Naive thymus-derived CD8-positive, alpha-beta T cell (primary cell): ENCODE measurements around the gene DSTYK. TPM values are rescaled to one million over a fixed set of nuclear protein-coding genes. Genes with fewer than 3 reads are reported as not detected.
"Not testable (repeated sequence)": the region's sequence is repeated elsewhere in the genome, so short reads cannot be mapped to it uniquely, and the experiment has no call there.

Experiments used
- ATAC-seq, 2 donors: fragments of 150-1000 bp; cut with Tn5 transposase in 1 of 2; sonication (Bioruptor Pico), chemical (Tn5 transposase) in 1 of 2; 1 replicate in 1 of 2; 2 replicates in 1 of 2; pipeline ENCODE4 v1.10.0; 2021; ENCODE audit warnings: mild to moderate bottlenecking in 2 of 2, moderate library complexity in 2 of 2
- POLR2A ChIA-PET: fragments of 350-600 bp; sonication (Branson Sonifier 250); formaldehyde crosslinking; loops from one replicate; lab custom pipeline; 2021; ENCODE audit warnings: antibody characterized with exemption; lab: Charles Lee
- DNase-seq, 10 donors: peaks; one replicate each; pipeline versions ENCODE4 v3.0.0 to v3.0.0-alpha.2; 2020 to 2022
- H3K27ac Mint-ChIP-seq, 10 donors: one replicate each; pipeline ENCODE4 v1.8.0; 2020 to 2022; ENCODE audit warnings: mild to moderate bottlenecking in 10 of 10, mixed read lengths in 10 of 10, moderate library complexity in 4 of 10, inconsistent platforms in 1 of 10
- H3K27me3 Mint-ChIP-seq, 5 donors: one replicate each; pipeline ENCODE4 v1.8.0; 2021 to 2022; ENCODE audit warnings: mixed read lengths in 5 of 5
- H3K36me3 Mint-ChIP-seq, 3 donors: one replicate each; pipeline ENCODE4 v1.8.0; 2020 to 2022; ENCODE audit warnings: mixed read lengths in 3 of 3, mild to moderate bottlenecking in 2 of 3, inconsistent platforms in 1 of 3
- H3K4me1 Mint-ChIP-seq, 4 donors: one replicate each; pipeline ENCODE4 v1.8.0; 2021 to 2022; ENCODE audit warnings: mixed read lengths in 4 of 4
- H3K4me3 Mint-ChIP-seq, 10 donors: one replicate each; pipeline ENCODE4 v1.8.0; 2020 to 2022; ENCODE audit warnings: mild to moderate bottlenecking in 10 of 10, mixed read lengths in 10 of 10, moderate library complexity in 6 of 10, inconsistent platforms in 1 of 10
- H3K9me3 Mint-ChIP-seq, 9 donors: one replicate each; pipeline ENCODE4 v1.8.0; 2020 to 2022; ENCODE audit warnings: mixed read lengths in 9 of 9, mild to moderate bottlenecking in 3 of 9, inconsistent platforms in 1 of 9, moderate library complexity in 1 of 9
- polyA plus RNA-seq, 3 donors: library from polyadenylated mRNA; unstranded; fragments of 300-500 nt; fragmentation: Illumina TruSeq; gene quantifications; one replicate each; pipeline ENCODE4 v1.2.3, GENCODE V29; 2021
- total RNA-seq, 8 experiments: library from RNA in 2 of 8; stranded (reverse) in 2 of 8; gene quantifications; one replicate each; pipeline ENCODE4 v1.2.3 and lab custom pipeline; 2021 to 2026

DSTYK gene
- total and polyA plus RNA-seq, 5 experiments from 2014 or later, result 5.2 to 17.5 (median 8.6) TPM

DNA sequence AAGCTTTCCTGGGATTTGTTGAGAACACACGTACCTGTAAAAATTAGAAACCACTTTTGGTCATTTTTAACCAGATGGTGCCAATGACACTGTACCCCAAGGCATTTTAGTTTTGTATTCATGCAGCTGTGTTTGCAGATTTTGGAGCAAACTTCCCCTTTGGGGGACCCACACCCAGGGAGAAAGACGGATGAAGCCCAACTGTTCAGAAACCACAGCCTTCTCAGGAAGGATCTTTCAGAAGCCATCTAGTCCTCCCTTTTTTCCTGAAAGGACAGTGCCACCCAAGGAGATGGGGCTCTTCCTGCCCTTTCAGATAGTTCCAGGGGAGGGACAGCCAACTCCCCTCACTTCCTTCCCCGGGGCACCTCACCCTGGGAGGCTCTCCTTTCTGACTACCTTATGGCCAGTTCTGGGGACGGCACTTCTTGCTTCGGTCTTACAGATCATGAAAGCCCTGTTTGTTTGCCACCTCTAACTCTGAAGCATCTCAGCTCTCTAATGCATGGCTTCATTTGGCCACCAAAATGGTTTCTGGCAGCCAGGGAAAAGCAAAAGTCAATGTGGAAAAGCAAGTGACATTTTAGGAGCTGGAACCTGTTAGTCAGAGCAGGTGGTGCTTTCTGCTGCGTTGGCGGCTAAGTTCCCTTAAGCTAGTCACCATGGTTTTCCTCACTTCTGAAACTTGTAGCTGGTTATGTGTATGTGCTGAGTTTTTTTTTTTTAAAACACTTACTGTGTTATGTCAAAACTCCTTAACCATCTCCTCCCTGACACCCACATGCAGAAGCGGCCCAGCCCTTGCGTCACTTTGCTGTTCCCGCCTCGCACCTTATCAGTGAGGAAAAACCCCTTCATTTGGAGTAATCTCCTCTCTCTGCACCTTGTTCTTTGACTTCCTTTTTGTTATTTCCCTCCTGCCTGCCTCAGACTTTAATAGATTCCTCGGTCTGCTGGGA lies 26.3 kb upstream of the DSTYK start:
- peak overlapping the region in 3 of 10 donors; percentile 1 to 43 (median 19) for H3K27ac Mint-ChIP-seq
- no peak for DNase-seq
- no peaks in the 10 kb centered on the region for H3K9me3 Mint-ChIP-seq
- peaks cover 2 to 15% (median 7%) of the 10 kb centered on the region in 4 donors for H3K4me1 Mint-ChIP-seq
- H3K27me3 Mint-ChIP-seq, result peaks cover 0 to 4% (median 0%) of the 10 kb centered on the region in 5 donors
- ATAC-seq, result no peak
- POLR2A ChIA-PET, result interaction anchor here (0.7 to 1.6 kb wide), 2 partner anchors 8 to 10 kb away, joined by 4 read pairs; partner anchors contain the start of gene TMCC2
- H3K4me3 Mint-ChIP-seq, result peak overlapping the region in 3 of 10 donors; percentile 12 to 44 (median 28)
- H3K36me3 Mint-ChIP-seq, result peaks cover 0 to 9% (median 8%) of the 10 kb centered on the region in 3 donors

GRCh38 chr1:205236951-205237475 lies 25.5 kb upstream of the DSTYK start:
- no peak for DNase-seq
- POLR2A ChIA-PET, result interaction anchor here (1.6 kb wide), 1 partner anchor 9 kb away, joined by 4 read pairs; the partner anchor contains the start of gene TMCC2
- Mint-ChIP-seq H3K4me3 (no peak overlapping the region), H3K27me3 (peaks cover 0 to 4% (median 0%) of the 10 kb centered on the region in 5 donors), H3K27ac (peak overlapping the region in 2 of 10 donors; percentile 19 to 72), H3K36me3 (peaks cover 0 to 5% (median 3%) of the 10 kb centered on the region in 3 donors), H3K9me3 (no peaks in the 10 kb centered on the region), H3K4me1 (peaks cover 2 to 15% (median 7%) of the 10 kb centered on the region in 4 donors)
- ATAC-seq, result no peak

- Mint-ChIP-seq H3K36me3 (peaks cover 0 to 5% (median 0%) of the 10 kb centered on the region in 3 donors), H3K4me1 (peaks cover 2 to 15% (median 7%) of the 10 kb centered on the region in 4 donors), H3K27me3 (peaks cover 0 to 4% (median 0%) of the 10 kb centered on the region in 5 donors), H3K4me3 (no peak overlapping the region), H3K27ac (no peak overlapping the region), H3K9me3 (no peaks in the 10 kb centered on the region)
- no peak for DNase-seq
- POLR2A ChIA-PET, result no interaction called here
- ATAC-seq, result no peak
Measured at GRCh38 chr1:205236526-205236925, 25.0 kb upstream of the DSTYK start.

DNA sequence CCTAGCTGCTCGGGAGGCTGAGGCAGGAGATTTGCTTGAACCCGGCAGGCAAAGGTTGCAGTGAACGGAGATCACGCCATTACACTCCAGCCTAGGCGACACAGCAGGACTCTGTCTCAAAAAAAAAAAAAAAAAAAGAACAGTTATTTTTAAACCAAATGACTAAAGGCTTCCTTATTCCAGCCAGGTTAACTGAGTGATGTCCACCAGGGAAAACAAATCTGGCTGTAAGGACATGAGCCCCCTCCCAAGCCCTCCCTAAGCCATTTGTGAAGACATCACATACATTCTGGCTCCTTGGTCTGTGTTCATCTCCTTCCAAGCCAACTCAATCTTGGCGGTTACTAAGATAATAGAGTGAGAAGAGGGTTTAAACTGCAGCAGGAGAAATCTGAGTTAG lies 24.4 kb upstream of the DSTYK start:
- Mint-ChIP-seq H3K27me3 (peaks cover 0 to 4% (median 0%) of the 10 kb centered on the region in 5 donors), H3K36me3 (no peaks in the 10 kb centered on the region), H3K4me3 (no peak overlapping the region), H3K27ac (no peak overlapping the region), H3K4me1 (peaks cover 2 to 15% (median 7%) of the 10 kb centered on the region in 4 donors), H3K9me3 (no peaks in the 10 kb centered on the region)
- DNase-seq (no peak), ATAC-seq (no peak)
- POLR2A ChIA-PET, result no interaction called here

- not testable (repeated sequence) for H3K9me3 Mint-ChIP-seq, H3K27ac Mint-ChIP-seq, DNase-seq, ATAC-seq, H3K27me3 Mint-ChIP-seq, H3K36me3 Mint-ChIP-seq, H3K4me3 Mint-ChIP-seq
- peaks cover 6 to 25% (median 20%) of the 10 kb centered on the region in 4 donors for H3K4me1 Mint-ChIP-seq
- POLR2A ChIA-PET, result interaction anchor here (1.2 kb wide), 1 partner anchor 112 kb away, joined by 5 read pairs; the partner anchor contains the start of gene RBBP5
Measured at GRCh38 chr1:205233986-205234385, 22.5 kb upstream of the DSTYK start.

DNA sequence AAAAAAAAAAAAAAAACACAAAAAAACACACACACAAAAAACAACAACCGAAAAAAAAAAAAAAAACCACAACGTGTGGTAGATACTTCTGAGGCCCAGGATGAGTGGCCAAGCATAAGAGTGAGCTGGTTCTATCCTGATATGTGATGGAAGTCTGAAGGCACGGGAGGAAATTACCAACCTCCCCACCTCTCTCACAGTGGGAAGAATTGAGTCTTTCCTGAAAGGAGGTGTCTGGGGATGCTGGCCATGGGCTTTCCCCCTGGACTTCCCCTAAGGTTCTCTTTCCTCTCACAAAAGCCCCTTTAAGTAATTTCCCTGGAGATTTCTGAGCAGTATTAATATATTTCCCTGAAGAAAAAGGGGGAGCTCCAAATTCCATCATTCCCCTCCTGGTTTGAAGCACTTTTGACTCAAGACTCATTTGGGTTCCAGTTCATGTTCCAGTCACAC lies 21.5 kb upstream of the DSTYK start:
- Mint-ChIP-seq H3K27me3 (peaks cover 0 to 4% (median 0%) of the 10 kb centered on the region in 5 donors), H3K9me3 (no peaks in the 10 kb centered on the region), H3K27ac (no peak overlapping the region), H3K36me3 (no peaks in the 10 kb centered on the region), H3K4me3 (no peak overlapping the region), H3K4me1 (peaks cover 10 to 29% (median 24%) of the 10 kb centered on the region in 4 donors)
- POLR2A ChIA-PET, result interaction anchor here (1.2 kb wide), 1 partner anchor 111 kb away, joined by 5 read pairs; the partner anchor contains the start of gene RBBP5
- no peak for ATAC-seq
- no peak for DNase-seq

DNA sequence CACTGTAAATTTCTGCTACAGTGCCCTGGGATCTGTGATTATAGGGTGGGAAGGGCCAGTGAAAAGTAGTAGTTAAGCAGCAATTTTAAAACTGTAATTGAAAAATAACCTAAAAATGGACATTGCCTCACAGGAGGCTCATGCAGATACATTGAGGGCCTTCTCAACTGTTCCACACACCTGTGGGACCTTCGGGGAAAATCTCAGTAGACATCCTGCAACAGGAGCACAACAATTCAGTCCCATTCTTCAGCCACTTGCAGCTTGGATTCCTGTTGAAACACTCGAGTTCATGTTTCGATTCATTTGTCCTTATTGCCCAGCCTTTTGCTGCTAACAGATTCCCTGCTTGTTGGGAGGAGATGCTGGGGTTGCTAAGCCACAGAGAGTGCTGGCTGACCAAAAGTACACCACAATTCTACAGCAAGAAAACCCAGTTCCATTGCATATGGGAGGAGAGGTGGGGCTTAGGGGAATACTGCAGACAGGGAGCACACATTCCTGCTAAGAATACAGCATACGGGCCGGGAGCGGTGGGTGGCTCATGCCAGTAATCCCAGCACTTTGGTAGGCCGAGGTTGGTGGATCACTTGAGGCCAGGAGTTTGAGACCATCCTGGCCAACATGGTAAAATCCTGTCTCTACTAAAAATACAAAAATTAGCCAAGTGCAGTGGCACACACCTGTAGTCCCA lies 20.8 kb upstream of the DSTYK start:
- DNase-seq (no peak), ATAC-seq (no peak)
- Mint-ChIP-seq H3K27ac (no peak overlapping the region), H3K27me3 (peaks cover 0 to 4% (median 0%) of the 10 kb centered on the region in 5 donors), H3K4me1 (peaks cover 11 to 25% (median 23%) of the 10 kb centered on the region in 4 donors), H3K9me3 (no peaks in the 10 kb centered on the region), H3K36me3 (no peaks in the 10 kb centered on the region), H3K4me3 (no peak overlapping the region)
- POLR2A ChIA-PET, result no interaction called here

- H3K36me3 Mint-ChIP-seq, result no peaks in the 10 kb centered on the region
- POLR2A ChIA-PET, result no interaction called here
- H3K9me3 Mint-ChIP-seq, result no peaks in the 10 kb centered on the region
- H3K27ac Mint-ChIP-seq, result no peak overlapping the region
- no peak overlapping the region for H3K4me3 Mint-ChIP-seq
- H3K27me3 Mint-ChIP-seq, result peaks cover 0 to 7% (median 0%) of the 10 kb centered on the region in 5 donors
- no peak for ATAC-seq
- no peak for DNase-seq
- H3K4me1 Mint-ChIP-seq, result peaks cover 14 to 28% (median 27%) of the 10 kb centered on the region in 4 donors
Measured at GRCh38 chr1:205230982-205231381, 19.5 kb upstream of the DSTYK start.

DNA sequence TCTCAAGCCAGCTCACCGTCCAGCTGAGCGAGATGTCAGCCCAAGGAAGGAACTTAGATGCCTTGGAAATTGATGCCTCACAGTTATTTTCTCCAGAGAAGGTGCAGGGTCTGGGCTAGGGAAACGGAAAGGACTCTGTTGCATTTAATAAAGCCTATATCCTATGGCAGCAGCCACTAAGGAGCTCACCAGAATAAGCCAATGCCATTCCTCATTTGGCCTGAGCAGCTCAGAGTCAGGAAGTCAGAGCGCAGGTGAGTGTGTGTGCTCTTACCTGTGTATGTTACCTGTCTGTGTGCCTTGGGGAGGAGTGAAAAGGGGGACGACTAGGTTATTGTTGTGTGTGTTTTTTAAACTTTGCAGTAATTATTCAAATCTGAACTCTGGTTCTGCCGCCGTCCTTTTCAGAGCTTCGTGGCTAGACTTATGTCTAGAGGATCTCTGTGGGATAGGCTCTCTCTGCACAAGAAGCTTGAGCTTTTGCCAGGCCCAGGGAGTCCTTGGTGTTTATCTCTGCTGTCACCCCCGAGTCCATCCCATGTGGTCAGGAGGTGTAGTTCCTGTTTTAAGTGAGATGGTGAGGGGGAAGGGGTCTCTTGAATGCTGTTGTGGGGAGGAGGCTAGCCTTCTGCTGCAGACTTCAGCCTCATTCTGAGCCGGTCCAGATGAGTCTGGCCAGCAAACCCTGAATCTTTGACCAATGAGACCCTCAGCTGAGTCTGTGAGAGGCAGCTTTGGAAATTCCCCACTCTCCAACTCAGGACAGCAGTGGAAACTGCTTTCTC lies 18.6 kb upstream of the DSTYK start:
- ATAC-seq, result no peak
- no peaks in the 10 kb centered on the region for H3K36me3 Mint-ChIP-seq
- H3K4me1 Mint-ChIP-seq, result peaks cover 14 to 28% (median 27%) of the 10 kb centered on the region in 4 donors
- peak overlapping the region; percentile 88 to 98 (median 93) for H3K4me3 Mint-ChIP-seq
- POLR2A ChIA-PET, result interaction anchor here (0.7 to 3.8 kb wide), 9 partner anchors 8 to 402 kb away, joined by 3 to 35 read pairs (median 5); partner anchors contain the start of genes DSTYK and ELK4
- peaks cover 0 to 12% (median 0%) of the 10 kb centered on the region in 5 donors for H3K27me3 Mint-ChIP-seq
- H3K27ac Mint-ChIP-seq, result peak overlapping the region; percentile 55 to 95 (median 78)
- H3K9me3 Mint-ChIP-seq, result no peaks in the 10 kb centered on the region
- no peak for DNase-seq

DNA sequence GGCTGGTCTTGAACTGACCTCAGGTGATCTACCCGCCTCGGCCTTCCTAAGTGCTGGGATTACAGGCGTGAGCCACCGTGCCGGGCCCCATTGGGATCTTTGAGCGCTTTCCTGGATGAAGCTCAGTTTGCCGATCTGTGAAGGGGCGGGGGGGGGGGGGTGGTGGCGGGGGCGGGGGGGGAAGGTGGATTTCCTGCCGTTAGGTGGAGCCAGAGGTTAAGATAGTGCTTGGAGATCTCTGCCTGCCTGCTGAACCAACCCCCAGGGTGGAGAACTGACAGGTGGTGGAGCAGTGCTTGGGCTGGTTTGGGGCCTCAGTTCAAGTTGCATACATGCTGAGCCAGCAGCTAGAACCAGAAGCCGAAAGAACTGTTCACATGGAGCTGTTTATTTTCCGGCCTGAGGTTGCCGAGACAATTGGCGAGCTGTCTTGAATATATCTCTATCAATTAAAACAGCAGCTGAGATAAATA lies 17.9 kb upstream of the DSTYK start:
- Mint-ChIP-seq H3K27me3 (peaks cover 0 to 13% (median 0%) of the 10 kb centered on the region in 5 donors), H3K4me1 (peaks cover 14 to 28% (median 27%) of the 10 kb centered on the region in 4 donors), H3K4me3 (peak overlapping the region; percentile 88 to 98 (median 93)), H3K9me3 (no peaks in the 10 kb centered on the region), H3K27ac (peak overlapping the region; percentile 55 to 95 (median 87)), H3K36me3 (no peaks in the 10 kb centered on the region)
- ATAC-seq (peak; percentile 54 to 74), DNase-seq (peak; percentile 28 to 87 (median 65))
- POLR2A ChIA-PET, result interaction anchor here (0.7 to 3.8 kb wide), 14 partner anchors 9 to 403 kb away, joined by 3 to 35 read pairs (median 4); partner anchors contain the start of genes DSTYK, ELK4 and RBBP5

GRCh38 chr1:205228093-205228521 lies 16.6 kb upstream of the DSTYK start:
- Mint-ChIP-seq H3K9me3 (no peaks in the 10 kb centered on the region), H3K27me3 (peaks cover 0 to 17% (median 0%) of the 10 kb centered on the region in 5 donors), H3K4me3 (peak overlapping the region; percentile 88 to 98 (median 93)), H3K36me3 (no peaks in the 10 kb centered on the region), H3K27ac (peak overlapping the region in 9 of 10 donors; percentile 55 to 95 (median 86)), H3K4me1 (peaks cover 14 to 28% (median 27%) of the 10 kb centered on the region in 4 donors)
- ATAC-seq, result peak; percentile 19 to 21
- DNase-seq, result peak in 2 of 10 donors; percentile 26 to 29
- POLR2A ChIA-PET, result interaction anchor here (0.6 to 3.8 kb wide), 18 partner anchors 10 to 405 kb away, joined by 3 to 35 read pairs (median 4); partner anchors contain the start of genes DSTYK, ELK4 and RBBP5
